ENCODE measurements around the gene CETN3. TPM values are rescaled to one million over a fixed set of nuclear protein-coding genes. Genes with fewer than 3 reads are reported as not detected.

CETN3 gene
- total and polyA plus RNA-seq, 9 of the 15 experiments (the other 6 are each of a cell fraction or from before 2014, with no cell fraction given), result 43.3 to 113 (median 82.4) TPM

DNA sequence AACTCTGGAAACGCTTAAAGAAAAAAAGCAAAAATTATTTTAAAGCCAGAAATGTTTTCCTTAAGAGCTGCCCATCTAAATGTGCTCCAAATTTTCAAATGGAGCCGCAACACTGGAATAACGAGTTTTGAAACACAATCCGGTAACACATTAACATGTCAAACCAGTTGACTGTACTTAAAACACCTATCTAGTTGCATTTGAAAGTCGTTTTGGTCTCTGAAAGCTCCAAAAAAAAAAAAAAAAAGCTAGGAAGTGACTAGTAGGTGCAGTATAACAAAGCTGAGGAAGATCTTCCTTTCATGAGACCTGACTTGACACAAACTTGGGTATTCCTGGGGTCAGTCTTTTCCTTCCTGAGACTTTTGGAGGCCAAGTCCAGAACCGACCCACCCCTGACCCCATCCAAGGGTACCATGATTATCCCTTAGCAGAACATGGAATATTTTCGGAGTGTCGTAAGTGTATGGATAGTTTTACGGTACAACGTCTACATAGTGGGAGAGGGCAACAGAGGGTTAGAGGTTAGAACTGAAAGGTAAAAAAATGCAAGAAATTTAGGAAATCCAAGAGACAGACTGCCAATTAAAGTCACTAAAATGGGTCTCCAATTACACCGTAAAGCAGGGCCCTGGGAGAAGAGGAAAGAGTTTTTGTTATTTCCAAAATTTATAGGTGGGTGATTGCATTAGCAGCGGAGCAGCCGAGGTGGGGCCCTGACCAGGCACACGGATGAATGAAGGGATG, 812 bp downstream of the CETN3 start (continued):
- TF ChIP-seq, protein P1, sequence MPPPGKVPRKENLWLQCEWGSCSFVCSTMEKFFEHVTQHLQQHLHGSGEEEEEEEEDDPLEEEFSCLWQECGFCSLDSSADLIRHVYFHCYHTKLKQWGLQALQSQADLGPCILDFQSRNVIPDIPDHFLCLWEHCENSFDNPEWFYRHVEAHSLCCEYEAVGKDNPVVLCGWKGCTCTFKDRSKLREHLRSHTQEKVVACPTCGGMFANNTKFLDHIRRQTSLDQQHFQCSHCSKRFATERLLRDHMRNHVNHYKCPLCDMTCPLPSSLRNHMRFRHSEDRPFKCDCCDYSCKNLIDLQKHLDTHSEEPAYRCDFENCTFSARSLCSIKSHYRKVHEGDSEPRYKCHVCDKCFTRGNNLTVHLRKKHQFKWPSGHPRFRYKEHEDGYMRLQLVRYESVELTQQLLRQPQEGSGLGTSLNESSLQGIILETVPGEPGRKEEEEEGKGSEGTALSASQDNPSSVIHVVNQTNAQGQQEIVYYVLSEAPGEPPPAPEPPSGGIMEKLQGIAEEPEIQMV (tag; conservative IDR thresholded peaks at IDR 0.05; ENCODE audit: low read depth), result no peak
- TF ChIP-seq, protein P2, sequence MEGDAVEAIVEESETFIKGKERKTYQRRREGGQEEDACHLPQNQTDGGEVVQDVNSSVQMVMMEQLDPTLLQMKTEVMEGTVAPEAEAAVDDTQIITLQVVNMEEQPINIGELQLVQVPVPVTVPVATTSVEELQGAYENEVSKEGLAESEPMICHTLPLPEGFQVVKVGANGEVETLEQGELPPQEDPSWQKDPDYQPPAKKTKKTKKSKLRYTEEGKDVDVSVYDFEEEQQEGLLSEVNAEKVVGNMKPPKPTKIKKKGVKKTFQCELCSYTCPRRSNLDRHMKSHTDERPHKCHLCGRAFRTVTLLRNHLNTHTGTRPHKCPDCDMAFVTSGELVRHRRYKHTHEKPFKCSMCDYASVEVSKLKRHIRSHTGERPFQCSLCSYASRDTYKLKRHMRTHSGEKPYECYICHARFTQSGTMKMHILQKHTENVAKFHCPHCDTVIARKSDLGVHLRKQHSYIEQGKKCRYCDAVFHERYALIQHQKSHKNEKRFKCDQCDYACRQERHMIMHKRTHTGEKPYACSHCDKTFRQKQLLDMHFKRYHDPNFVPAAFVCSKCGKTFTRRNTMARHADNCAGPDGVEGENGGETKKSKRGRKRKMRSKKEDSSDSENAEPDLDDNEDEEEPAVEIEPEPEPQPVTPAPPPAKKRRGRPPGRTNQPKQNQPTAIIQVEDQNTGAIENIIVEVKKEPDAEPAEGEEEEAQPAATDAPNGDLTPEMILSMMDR (IDR thresholded peaks at IDR 0.05 in 2 of 3, conservative IDR thresholded peaks at IDR 0.05 in 1 of 3; ENCODE audit: insufficient read depth in 2 of 3, low read depth in 1 of 3, low read length in 3 of 3), result no peak
- TF ChIP-seq ZNF224 (CRISPR knock-in tag; IDR thresholded peaks at IDR 0.05), result no peak
- no peak for TF ChIP-seq CSDE1 (IDR thresholded peaks at IDR 0.05)
- TF ChIP-seq POLR2AphosphoS5 (IDR thresholded peaks at IDR 0.05; ENCODE audit: control insufficient read depth, insufficient read depth, low read depth, low read length), result peak; percentile 87
- no peak for TF ChIP-seq CREM (IDR thresholded peaks at IDR 0.05; ENCODE audit: low read depth)
- TF ChIP-seq POLR2A (conservative IDR thresholded peaks at IDR 0.05), result peak; percentile 93
- no peak for TF ChIP-seq BRCA1 (IDR thresholded peaks at IDR 0.05)
- no peak for TF ChIP-seq BRCA1 (CRISPR knock-in tag; IDR thresholded peaks at IDR 0.05)
- no peak for TF ChIP-seq PHTF2 (CRISPR knock-in tag; IDR thresholded peaks at IDR 0.05)
- TF ChIP-seq, protein P3, sequence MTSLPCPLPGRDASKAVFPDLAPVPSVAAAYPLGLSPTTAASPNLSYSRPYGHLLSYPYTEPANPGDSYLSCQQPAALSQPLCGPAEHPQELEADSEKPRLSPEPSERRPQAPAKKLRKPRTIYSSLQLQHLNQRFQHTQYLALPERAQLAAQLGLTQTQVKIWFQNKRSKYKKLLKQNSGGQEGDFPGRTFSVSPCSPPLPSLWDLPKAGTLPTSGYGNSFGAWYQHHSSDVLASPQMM (CRISPR knock-in tag; IDR thresholded peaks at IDR 0.05), result no peak
- no peak for TF ChIP-seq L3MBTL2 (IDR thresholded peaks at IDR 0.05)
- TF ChIP-seq ZNF551 (CRISPR knock-in tag; IDR thresholded peaks at IDR 0.05), result no peak
- no peak for TF ChIP-seq THRAP3 (IDR thresholded peaks at IDR 0.05; ENCODE audit: borderline replicate concordance)
- TF ChIP-seq NR2F6 (CRISPR knock-in tag; IDR thresholded peaks at IDR 0.05), result no peak
- no peak for TF ChIP-seq ZNF217 (CRISPR knock-in tag; IDR thresholded peaks at IDR 0.05)
- no peak for TF ChIP-seq HNRNPK (IDR thresholded peaks at IDR 0.05; ENCODE audit: low read depth, low read length, poor library complexity, severe bottlenecking)
- TF ChIP-seq, protein P4, sequence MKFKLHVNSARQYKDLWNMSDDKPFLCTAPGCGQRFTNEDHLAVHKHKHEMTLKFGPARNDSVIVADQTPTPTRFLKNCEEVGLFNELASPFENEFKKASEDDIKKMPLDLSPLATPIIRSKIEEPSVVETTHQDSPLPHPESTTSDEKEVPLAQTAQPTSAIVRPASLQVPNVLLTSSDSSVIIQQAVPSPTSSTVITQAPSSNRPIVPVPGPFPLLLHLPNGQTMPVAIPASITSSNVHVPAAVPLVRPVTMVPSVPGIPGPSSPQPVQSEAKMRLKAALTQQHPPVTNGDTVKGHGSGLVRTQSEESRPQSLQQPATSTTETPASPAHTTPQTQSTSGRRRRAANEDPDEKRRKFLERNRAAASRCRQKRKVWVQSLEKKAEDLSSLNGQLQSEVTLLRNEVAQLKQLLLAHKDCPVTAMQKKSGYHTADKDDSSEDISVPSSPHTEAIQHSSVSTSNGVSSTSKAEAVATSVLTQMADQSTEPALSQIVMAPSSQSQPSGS (CRISPR knock-in tag; IDR thresholded peaks at IDR 0.05), result no peak
- TF ChIP-seq, protein P5, sequence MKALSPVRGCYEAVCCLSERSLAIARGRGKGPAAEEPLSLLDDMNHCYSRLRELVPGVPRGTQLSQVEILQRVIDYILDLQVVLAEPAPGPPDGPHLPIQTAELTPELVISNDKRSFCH (CRISPR knock-in tag; IDR thresholded peaks at IDR 0.05), result no peak
- TF ChIP-seq, protein P5 (tag; IDR thresholded peaks at IDR 0.05), result no peak
- no peak for TF ChIP-seq MTA3 (IDR thresholded peaks at IDR 0.05; ENCODE audit: borderline replicate concordance)
- TF ChIP-seq, protein P6, sequence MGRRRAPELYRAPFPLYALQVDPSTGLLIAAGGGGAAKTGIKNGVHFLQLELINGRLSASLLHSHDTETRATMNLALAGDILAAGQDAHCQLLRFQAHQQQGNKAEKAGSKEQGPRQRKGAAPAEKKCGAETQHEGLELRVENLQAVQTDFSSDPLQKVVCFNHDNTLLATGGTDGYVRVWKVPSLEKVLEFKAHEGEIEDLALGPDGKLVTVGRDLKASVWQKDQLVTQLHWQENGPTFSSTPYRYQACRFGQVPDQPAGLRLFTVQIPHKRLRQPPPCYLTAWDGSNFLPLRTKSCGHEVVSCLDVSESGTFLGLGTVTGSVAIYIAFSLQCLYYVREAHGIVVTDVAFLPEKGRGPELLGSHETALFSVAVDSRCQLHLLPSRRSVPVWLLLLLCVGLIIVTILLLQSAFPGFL (CRISPR knock-in tag; IDR thresholded peaks at IDR 0.05), result no peak

All from K562 (cell line).